ENCODE results near the gene PTP4A2.

- no peak for TF ChIP-seq CTCF (IDR thresholded peaks at IDR 0.05; ENCODE audit: control extremely low read depth in 1 of 3, insufficient read depth in 1 of 3, low read depth in 1 of 3, low read length in 3 of 3)
- no peak for TF ChIP-seq JUN (IDR thresholded peaks at IDR 0.05; ENCODE audit: low read depth, low read length)
These were observed 78.4 kb downstream of the PTP4A2 start for GRCh38 chr1:31859719-31860118.
